Activated T-helper 1 cell treated with Interleukin-2 at 50 U/mL for 16 hours (primary cell): ENCODE data around the gene GATC.

Experiments used
- DNase-seq: peaks from one replicate; pipeline ENCODE4 v3.0.0-alpha.2; 2020; ENCODE audit warnings: low read depth

Gene GATC

DNA sequence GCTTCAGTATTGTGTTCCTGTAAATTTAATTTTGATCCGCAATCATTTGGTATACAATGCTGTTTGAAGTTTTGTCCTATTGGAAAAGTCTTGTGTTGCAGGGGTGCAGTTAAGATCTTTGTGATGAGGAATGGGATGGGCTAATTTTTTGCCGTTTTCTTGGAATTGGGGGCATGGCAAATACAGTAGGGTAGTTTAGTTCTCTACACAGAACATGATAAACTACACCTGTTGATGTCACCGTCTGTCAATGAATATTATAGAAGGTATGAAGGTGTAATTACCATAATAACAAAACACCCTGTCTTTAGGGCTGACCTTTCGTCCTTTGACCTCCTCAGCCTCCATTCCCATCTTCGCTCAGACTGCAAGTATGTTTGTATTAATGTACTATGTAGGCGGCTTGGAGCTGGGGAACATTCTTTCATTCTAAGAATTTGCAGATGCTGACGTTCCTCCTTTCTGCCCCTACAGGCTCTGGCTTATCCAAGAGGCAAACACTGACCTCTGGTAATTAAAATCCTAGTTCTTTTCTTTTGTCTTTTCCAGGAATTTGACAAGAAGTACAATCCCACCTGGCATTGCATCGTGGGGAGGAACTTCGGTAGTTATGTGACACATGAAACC, 51.4 kb downstream of the GATC start:
- DNase-seq = no peak

DNA sequence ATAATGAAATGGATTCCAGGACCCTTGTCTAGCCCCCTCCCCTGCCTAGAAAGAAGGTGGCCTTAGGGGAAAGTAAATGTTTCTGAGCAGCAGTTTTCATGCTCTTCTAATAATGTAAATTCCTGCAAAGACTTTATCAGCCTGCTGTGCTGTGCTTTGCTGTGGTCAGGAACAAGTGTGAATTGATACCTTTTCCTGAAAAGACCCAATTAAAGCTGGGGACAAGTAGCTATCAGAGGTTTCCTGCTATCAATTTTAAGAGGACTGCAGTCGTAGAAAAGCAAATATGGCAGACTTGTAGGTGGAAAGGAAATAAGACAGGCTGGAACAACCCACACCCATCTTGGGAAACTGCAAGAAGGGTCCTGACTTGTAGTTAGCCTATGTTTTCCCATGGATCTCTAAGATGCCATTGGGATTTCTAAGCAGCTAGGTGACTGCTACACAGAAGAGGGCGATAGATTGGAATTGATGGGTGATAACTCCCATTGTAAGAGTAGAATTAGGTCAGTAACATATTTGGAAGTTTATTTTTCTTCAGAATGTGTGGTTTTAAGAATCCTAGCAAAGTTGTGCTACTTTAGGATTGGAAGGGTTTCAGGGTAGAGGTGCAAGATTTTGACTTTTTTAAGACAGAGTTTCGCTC, 52.7 kb downstream of the GATC start:
- no peak for DNase-seq

DNA sequence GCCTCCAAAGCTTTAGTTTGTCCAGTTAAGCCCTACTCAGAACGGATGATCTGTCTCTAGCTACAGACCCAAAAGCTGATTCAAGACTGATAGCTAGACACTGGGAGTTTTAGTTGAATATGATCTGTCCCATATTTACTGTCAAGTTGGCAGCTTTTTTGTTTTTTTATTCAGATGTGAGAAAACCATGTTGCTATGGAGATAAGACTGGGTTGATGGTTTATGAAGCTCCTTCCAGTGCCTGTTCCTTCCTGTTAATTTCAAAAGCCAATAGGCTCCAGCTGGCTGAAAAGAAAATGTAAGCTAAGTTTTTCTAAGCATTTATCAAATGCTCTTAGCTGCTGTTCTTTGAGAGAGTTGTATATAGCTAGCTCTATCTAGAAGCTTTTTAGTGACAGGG, 54.3 kb downstream of the GATC start:
- no peak for DNase-seq

DNA sequence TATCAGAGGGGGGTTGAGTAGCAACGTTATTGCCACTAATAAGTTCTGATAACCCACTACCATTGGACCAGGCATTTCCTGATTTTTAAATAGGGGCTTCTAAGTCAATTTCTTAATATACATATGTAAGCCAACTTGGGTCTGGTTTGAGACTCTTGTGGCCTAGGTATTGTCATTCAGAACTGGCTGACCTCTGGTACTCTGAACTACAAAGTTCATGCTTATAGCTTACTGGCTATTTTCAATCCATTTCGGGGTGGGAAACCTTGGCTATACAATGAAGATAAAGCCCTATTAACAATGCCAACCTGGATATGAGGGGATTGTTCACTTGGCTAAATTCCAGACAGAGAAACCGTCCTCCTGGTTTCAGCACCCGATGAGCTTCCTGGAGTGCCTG, 58.3 kb downstream of the GATC start:
- DNase-seq = no peak

DNA sequence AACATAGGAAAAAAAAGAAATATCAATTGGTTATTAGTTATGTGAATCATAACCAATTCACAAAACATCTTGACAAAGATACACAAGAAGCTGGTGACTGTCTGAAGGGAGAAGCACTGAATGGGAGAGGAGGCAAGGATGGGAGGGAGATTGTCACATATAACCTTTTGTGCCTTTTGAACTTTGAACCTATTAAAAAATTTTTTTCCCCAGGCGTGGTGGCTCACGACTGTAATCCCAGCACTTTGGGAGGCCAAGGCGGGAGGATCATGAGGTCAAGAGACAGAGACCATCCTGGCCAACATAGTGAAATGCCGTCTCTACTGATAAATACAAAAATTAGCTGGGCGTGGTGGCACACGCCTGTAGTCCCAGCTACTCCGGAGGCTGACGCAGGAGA, 62.3 kb downstream of the GATC start:
- no peak for DNase-seq
